GM19239 (cell line): Measurements from ENCODE around the gene NEDD4L.
"Not testable (repeated sequence)": the region's sequence is repeated elsewhere in the genome, so short reads cannot be mapped to it uniquely, and the experiment has no call there.

Experiments used
- DNase-seq: peaks from one replicate; pipeline ENCODE4 v3.0.0; 2011; ENCODE audit warnings: low spot score; ENCODE audit not compliant: insufficient read length
- FAIRE-seq: peaks from 2 replicates; lab custom pipeline; 2011; peaks lifted over from hg19 to GRCh38; lab: Jason Lieb, UNC

The NEDD4L gene

DNA sequence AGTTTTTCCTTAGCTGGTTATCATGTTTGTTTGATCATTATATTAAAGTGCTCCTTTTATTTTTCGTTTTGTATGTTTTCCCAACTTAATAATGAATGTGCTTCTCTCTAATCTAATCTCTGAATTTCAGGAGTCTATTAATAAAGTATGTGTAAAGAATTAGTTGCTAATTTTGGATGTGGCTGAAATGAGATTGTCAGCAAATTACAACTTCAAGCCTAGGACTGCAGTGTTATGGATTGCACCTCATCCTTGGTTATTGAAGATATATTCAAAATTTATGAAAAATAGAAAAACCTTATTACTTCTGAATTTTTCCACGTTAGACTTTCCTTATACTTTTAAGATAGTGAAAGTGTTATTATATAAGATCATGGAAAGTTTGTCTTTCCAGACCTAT lies 227.7 kb downstream of the NEDD4L start:
- FAIRE-seq (no peak), DNase-seq (no peak)

DNA sequence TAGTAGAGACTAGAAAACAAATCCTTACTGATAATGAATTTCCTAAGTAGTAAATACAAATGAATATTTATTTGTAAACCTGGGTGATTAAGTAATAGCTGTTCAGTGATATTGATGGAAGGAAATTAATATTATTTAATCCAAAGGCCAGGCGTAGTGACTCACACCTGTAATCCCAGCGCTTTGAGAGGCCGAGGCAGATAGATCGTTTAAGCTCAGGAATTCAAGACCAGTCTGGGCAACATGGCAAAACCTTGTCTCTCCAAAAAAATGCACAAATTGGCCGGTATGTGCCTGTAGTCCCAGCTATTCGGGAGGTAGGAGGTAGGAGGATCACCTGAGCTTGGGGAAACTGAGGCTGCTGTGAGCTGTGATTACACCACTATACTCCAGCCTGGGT lies 228.2 kb downstream of the NEDD4L start:
- FAIRE-seq (no peak), DNase-seq (no peak)

DNA sequence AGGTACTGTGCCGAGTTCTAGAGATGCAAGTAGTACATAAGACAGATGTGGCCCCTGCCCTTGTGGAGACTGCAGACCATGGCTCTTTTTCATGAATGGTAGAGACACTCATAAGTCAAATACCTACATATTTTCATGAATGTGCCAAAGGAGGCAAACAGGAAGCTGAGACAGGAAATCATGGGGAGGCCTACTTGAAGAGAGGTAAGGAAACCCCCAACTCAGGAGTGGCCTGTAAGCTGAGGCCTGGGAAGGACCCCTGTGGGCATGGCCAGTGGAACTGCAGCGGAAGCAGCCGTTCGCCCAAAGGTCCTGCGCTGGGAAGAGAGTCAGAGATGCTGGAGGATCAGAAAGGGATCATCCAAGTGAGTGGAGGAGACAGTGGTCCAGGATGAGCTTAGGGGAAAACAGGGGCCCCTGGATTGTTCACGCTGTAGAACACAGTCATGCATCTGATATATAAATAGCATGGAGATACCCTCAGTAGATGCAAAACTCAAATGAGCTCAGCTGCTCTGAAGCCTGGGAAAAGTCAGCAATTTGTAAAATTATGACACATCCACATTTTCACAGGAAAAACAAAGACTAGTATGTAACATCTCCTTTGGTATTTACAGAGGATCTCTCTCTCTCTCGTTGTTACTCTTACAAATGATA lies 228.9 kb downstream of the NEDD4L start:
- DNase-seq (no peak), FAIRE-seq (no peak)

DNA sequence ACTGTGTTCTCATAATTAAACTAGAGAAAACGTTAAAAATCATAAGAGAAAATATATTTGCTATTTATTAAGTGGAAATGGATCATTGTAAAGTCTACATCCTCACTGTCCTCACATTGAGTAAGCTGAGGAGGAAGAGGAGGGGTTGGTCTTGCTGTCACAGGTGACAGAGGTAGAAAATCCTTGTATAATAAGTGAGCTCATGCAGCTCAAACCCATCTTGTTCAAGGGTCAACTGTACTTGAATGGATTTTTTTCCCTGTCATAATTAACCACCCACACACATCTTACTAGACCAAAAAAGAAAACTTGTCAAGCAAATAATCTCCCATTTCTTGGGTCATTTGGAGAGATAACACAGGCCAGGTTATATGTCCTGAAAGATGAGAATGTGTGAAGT lies 231.2 kb downstream of the NEDD4L start:
- FAIRE-seq (no peak), DNase-seq (no peak)

DNA sequence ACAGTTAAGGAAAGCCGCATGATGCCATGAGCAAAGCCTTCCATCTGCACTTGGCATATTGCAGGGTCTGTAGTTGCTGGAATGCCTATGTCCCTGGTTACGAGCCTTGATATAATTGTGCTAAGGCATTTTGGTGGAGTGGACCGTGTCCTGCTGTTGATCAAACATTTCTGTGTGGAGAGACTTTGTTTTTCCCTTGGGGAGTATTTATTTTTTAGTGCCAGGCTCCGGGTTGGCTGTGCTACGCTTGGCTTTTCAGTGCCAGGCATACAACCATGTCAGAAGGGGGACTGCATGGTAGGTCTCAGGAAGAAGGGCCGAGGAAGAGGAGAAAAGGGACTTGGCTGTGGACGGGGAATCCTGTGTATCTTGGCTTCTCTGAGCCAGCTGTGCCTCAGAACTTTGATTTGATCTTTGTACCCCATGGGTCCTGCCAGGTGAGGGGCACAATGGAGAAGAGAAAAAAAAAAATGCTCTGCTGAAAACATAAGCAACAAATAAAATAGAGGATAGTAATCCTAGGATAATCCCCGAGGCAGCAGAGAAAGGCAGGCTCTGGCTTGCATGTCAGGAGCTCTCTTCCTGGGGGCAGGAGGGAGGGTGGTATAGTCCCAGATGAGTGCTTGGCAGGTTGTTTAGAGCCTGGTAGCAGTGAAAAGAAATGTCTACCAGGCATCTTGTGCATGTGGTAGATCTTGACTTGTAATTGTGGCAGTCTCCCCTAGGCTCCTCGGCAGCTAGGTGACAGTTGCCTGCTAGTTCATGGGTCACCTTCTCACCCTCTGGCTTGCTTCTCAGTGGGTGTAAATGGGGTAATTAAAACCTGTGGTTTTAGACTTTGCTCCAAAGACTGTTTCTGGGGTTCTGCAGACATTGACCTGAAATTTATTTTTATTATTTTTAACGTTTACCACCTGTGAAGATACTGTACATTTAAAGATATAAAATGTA lies 233.0 kb downstream of the NEDD4L start:
- no peak for FAIRE-seq
- DNase-seq = no peak

DNA sequence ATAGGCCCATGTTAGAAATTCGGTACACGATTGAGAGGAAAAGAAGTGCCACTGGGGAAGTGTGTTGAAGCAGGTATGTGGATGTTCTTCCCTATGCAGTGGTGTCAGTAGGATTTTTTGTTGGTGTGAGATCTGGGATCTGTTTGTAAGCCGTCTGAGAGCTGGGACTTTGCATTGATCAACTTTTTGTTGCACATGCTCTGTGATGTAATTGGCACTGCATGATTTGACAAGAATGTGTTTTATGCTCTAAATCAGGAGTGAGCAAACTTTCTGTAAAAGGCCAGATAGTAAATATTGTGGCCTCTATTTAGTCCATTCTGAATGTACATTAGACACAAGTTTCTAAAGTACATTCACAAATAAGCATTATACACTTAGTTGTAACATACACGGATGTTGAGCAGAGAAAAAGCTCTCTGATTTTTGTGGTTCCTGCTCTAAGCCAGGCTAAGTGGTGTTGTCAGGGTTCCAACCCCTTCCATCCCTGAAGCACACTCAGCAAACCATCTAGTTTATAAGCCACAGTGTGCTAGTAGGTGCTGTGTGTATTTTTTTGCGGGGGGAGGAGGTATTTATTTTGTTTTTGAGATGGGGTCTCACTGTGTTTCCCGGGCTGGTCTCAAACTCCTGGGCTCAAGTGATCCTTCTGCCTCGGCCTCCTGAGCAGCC lies 235.6 kb downstream of the NEDD4L start:
- no peak for DNase-seq
- no peak for FAIRE-seq

DNA sequence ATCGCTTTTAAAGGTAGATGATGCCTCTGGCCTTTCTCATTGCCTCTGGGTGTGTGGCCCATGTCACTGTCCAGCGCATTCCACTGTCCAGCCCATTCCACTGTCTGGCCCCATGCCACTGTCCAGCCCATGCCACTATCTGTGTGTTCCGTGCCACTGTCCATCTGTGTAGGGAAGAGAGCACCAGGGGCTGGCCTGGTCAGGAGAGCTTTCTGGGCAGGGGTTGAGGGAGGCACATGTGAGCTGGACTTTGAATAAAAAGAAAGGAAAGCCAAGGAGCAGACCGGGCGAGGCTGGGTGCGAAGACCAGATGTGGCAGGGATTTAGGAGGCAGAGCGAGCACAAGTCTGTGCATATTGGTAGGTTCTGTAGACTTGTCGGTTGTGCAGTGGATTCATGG lies 236.2 kb downstream of the NEDD4L start:
- DNase-seq = no peak

DNA sequence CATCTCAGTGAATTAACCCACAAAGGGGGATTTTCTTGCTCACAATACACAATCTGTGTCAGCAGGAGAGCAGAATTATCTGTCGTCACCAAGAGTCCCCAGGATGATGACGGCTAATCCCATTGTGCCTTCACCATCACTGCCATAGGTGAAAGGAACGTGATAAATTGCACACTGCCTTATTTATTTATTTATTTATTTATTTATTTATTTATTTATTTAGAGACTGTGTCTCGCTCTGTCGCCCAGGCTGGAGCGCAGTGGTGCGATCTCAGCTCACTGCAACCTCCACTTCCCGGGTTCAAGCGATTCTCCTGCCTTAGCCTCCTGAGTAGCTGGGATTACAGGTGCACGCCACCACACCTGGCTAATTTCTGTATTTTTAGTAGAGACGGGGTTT lies 238.8 kb downstream of the NEDD4L start:
- FAIRE-seq, DNase-seq: not testable (repeated sequence)

More for the DNA sequence above, 236.2 kb downstream of the NEDD4L start:
- no peak for FAIRE-seq

DNA sequence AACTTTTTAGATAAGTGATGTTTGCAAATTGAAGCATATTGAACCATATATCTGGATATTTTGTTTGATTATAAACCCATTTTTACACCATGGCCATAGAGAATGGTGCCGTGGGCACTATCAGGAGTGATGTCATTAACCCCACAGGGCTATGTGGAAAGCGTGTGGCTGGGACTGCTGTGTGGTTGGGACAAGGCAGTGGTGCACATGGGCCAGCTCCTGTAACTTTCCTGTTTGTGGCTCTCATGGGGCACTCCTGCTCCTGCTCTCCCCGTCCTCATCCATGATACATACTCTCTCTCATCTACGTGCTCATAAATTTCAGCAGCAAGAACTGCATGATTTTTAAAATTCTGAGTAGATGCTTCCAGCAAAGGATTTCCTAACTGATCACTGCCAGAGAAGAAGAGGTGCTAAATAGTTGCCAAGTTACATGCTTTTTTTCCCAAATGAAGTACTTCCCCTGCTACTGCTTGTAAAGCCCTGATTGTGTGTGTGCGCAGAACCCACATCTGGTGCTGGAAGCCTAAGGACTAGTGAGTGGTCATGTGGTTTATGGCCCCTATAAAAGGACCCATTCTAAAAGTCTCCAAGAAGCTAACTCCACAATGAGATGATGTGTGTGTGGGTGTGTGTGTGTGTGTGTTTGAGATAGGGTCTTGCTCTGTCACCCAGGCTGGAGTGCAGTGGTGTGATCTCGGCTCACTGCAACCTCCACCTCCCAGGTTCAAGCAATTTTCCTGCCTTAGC lies 240.8 kb downstream of the NEDD4L start:
- DNase-seq = no peak

DNA sequence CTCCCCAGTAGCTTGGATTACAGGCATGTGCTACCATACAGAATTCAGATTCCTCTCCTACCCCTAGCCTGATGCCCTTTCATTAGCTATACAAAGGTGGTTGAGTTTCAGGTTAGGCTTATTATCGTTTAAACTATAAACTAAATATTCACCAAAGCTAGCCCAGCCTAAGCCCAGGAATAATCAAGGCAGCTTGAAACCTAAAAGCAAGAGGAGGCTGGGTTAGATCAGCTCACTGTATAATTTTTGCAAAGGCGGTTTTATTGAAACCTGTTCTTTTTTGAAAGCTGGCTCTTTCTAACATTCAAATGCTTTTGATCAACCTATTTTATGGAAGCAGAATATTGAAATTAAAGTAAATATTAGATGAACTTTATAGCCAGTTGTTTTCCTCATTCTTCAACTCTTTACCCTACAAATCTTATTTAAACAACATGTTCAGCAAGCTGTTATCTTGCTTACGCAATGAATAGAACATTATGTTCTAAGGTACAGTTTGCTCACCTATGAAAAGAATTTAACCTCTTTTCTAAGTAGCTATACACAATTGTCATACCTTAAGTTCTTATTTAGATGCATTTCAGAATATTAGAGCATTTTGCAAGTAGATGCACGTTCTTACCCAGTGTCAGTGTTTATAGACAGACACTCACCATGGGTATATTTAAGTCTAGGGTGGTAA lies 241.6 kb downstream of the NEDD4L start:
- FAIRE-seq = no peak
- DNase-seq = no peak

More for the DNA sequence above, 240.8 kb downstream of the NEDD4L start:
- no peak for FAIRE-seq

DNA sequence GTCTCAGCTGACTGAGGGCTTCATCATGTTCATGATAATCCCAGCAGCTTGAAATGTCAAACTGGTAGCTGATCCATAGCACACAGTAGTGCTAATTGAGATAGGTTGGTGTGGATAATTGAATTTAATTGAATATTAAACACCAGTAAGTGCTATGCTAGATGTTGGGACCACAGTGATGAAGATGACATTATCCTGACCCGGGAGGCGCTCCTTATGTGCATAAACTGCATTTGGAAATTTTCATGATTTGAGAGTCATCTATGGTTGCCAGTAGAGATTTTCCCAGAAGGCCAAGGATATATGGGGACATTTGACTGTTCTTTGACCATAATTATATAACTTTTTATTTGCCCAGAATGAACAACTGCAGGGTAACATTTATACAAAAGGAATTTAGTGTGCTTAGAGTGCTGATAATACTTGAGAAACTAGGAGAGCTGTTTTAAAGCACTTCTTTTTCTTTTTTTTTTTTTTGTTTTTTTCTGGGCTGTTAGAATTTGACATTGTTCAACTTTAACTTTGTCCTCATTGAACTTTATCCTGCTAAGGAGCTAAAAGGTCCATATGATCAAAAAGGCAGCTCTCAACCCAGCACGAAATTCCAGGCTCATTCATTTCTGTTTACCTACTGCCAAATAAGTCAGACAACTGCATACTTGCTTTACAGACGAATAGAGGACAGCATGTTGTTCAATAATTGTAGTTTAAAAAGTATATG lies 242.8 kb downstream of the NEDD4L start:
- FAIRE-seq (no peak), DNase-seq (no peak)

DNA sequence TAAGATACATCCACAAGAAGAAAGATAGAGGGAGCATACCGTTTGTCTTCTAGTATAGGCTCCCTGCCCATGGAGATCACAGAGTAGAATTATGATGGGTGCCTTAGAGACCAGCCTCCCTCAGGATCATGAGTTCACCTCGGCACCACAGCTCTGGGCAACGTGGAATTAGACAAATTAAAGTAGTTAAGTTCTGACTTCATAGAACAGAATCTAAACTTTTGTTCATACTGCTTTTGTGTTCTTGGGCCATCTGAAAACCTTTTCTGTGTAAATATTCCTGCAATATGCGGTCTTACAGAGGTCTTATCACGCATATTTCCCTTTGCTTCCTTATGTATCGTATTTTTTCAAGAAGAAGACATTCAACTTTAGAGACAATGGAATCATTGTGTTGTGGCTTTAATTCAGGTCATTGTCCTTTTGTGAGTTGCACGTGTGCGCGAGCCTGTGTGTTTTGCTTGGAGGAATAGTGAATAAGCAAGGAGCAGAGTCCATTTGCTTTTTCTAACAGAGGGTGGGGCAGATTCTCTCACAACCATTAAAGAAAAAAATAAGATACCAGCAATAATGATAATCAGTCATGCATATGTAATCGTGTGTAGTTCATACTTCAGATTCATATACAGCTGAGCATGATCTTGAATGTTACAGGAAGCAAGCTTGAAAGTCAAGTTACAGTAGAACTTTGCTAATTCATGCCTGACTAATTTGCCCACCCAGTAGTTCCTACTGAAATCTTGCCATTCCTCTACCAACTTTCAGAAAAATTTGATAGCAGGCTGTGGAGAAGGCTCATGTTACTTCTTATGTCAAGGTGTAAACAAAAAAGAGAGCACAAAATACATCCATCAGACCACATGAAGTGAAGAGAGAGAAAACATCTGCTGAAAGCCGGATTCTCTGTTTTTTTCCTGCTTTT lies 243.6 kb downstream of the NEDD4L start:
- DNase-seq (no peak), FAIRE-seq (peak; percentile 47)

DNA sequence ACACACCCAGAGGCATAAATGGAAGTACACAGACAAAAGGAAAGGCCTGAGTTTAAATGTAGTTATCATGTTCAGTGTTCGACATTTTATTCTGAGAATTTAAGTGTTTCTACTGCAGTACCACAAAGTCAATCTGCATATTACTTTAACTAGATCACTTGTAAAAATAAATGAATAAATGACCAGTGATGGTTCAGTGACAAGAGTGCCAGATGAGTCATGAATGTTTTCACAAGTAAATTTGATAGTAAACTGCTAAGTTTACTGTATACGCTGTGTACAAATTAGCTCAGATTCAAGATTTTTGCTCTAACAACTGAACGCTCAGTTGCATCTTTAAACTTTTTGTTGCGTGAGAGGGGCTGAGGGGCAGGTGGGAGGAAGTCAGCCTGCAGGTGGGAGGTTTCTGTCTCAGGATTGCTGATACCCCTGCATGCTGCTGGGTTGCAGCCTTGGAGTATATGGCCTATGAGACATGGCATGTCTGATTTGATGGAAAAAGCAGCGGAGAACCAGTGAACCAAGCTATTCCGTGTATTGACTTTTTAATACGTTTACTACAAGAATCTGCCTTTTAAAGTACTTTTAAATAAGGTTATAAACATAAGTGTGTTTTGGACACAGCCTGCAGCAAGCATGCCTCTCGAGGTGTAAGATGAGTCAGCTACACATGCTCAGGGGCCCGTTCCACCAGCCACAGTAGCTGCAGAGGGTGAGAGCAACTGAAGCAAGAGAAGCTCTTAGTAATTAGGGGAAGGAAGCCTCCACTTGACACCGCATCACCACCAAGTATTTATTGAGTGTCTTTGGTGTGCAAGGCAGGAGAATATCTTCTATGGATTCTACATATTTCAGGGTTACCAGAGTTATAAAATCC lies 245.1 kb downstream of the NEDD4L start:
- DNase-seq (no peak), FAIRE-seq (peak; percentile 72)

DNA sequence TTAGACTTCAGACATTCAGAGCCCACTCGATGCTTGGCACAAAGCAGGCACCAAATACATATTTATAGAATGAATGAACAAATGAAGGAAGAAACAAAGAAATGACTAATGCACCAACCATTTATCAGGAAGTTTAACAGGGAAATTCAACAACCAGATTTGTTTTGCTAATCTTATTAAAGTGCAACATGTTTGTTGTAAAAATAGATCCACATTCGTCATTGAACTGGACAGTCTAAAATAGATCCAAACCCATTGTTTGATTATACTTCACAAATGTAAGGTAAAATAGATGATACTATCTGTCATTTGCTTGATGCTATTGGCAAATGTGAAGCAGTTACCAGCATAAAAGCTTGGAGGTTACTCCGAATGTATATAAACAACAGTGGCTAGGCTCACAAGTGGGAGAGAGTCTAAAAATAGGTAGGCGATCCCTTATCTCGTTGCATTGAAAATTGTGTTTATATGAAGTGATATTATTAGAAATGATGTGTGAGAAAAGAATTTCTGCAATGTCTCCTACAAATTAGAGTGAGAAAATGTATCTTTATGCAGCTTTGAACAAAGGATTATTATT lies 246.2 kb downstream of the NEDD4L start:
- FAIRE-seq (no peak), DNase-seq (no peak)

DNA sequence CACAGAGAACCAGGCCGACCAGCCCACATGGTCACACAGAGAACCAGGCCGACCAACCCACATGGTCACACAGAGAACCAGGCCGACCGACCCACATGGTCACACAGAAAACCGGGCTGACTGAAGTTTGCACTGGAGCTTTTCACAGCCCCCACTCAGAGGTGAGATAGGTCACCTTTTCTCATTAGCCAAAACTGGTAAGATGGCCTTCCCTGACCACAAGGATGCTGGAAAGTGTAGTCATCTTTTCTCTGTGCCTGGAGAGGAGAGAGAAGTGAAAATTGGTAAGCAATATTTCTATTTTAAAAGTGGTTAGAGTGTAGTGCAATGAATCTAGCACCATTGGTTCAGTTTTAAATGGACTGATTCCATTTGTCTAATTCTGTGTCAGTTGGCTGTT lies 247.1 kb downstream of the NEDD4L start:
- FAIRE-seq = no peak

DNA sequence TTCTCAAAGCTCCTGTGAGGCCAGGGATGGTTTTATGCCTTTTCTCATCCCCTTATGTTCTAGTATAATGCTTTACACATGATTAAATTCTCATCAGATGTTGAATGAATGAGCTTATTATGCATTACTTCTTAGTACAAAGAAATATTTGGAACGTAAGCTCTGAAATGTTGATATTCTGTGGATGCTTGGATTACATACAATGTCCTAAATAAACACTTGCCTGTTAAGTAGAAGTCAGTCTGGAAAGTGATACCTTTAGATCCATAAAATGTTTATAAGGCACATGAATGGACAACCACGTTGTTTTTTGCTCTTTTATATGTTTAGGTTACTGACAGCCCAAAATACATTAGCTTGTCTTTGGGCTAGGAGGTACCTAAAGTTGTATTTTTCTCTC lies 248.6 kb downstream of the NEDD4L start:
- no peak for FAIRE-seq
- no peak for DNase-seq

More for the DNA sequence above, 247.1 kb downstream of the NEDD4L start:
- no peak for DNase-seq

DNA sequence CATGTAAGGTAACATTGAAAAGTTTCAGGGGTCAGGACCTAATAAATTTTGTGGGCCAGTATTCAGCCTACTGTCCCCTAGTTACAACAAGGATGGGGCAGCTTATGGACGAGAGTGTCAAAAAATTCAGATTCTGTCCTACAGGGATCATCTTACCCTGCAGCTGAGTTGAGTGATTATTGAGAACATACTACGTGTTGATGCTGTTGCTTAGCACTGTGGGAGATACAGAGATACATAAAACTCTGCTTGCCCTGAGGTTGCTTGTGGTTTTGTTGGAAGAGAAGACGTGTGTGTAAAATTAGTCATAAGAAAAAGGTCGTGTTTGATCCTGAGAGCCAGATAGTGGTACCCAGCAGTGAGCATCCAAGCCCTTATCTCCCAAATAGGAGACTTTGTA lies 253.2 kb downstream of the NEDD4L start:
- FAIRE-seq = no peak

More for the DNA sequence above, 253.2 kb downstream of the NEDD4L start:
- DNase-seq = no peak
